Psoas muscle (tissue), 8 donors: ENCODE data around the gene SPON1. TPM values are rescaled to one million over a fixed set of nuclear protein-coding genes. Genes with fewer than 3 reads are reported as not detected.

Experiments
- ATAC-seq, 4 donors: fragments of 200-7000 bp; cut with Tn5 transposase; one replicate each; pipeline ENCODE4 v1.9.1; 2020; ENCODE audit warnings: moderate library complexity in 3 of 4, mild to moderate bottlenecking in 2 of 4
- DNase-seq, 2 donors: peaks; one replicate each; pipeline ENCODE4 v3.0.0-alpha.2; 2020
- H3K27ac ChIP-seq: fragments of 200-600 bp; one replicate; pipeline ENCODE4 v1.8.0; 2022
- H3K27me3 ChIP-seq, 3 donors: fragments of 200-600 bp in 1 of 3; one replicate each; pipeline versions ENCODE4 v1.6.1 to v1.8.0; 2013 to 2022; ENCODE audit warnings: low read length in 2 of 3, mild to moderate bottlenecking in 2 of 3, moderate library complexity in 1 of 3; ENCODE audit not compliant: insufficient read depth in 3 of 3
- H3K36me3 ChIP-seq, 2 donors: fragments of 200-600 bp in 1 of 2; one replicate each; pipeline versions ENCODE4 v1.6.1 to v1.8.0; 2013 to 2022; ENCODE audit warnings: low read depth in 1 of 2, mild to moderate bottlenecking in 1 of 2, moderate library complexity in 1 of 2; ENCODE audit not compliant: insufficient read depth in 1 of 2
- H3K4me1 ChIP-seq: fragments of 200-600 bp; one replicate; pipeline ENCODE4 v1.8.0; 2022
- H3K4me3 ChIP-seq: fragments of 200-600 bp; one replicate; pipeline ENCODE4 v1.8.0; 2022; ENCODE audit warnings: mild to moderate bottlenecking
- H3K9me3 ChIP-seq: fragments of 200-600 bp; one replicate; pipeline ENCODE4 v1.8.0; 2022
- CTCF ChIP-seq: fragments of 200-600 bp; IDR thresholded peaks from one replicate; pipeline ENCODE4 v1.8.0; 2022; ENCODE audit warnings: antibody characterized with exemption
- WGBS, 3 donors: extraction: QIAGEN DNeasy Blood & Tissue Kit; methylation state at CpG; one replicate each; pipeline versions ENCODE4 v1.1.6 to v1.1.7; 2013; 5-methylcytosine and 5-hydroxymethylcytosine counted together
- intact Hi-C, 2 donors: fragments of 100-400 bp; cut with DNase I; formaldehyde crosslinking; loops; one replicate each; pipeline versions ENCODE4 v1.11.0 to v1.14.2; 2022
- polyA plus RNA-seq, 3 donors: library from polyadenylated mRNA; stranded (reverse); fragments of 200-250 nt; gene quantifications; one replicate each; pipeline ENCODE4 v1.2.3, GENCODE V29; 2013
- total RNA-seq, 4 donors: library from RNA; stranded (reverse); fragmentation: NEBNext Ultra II Directional in 2 of 4; extraction: Animal tissue kit (Norgen Biotek cat#: 25700) in 2 of 4; gene quantifications; one replicate each; pipeline versions ENCODE4 v1.2.1 to v1.2.4, GENCODE V29; 2021 to 2023
- donor health status: healthy with polysubstance abuse.
- donor health status: DM: no; HTN: no; CAD: no; lungs with moderate emphysema.
- donor health status: Bipolar disorder and iron deficiency.
- donor health status: healthy.
- donor health status: DM: yes; HTN: yes; CAD: no.
- donor health status: DM: no; HTN: no; CAD: no.
- donor health status: DM: no; HTN: no; CAD: no.
- donor health status: DM: yes; HTN: yes; CAD: no.

SPON1 gene
- total and polyA plus RNA-seq, 7 donors: 0.24 to 1.6 (median 1.2) TPM

GRCh38 chr11:14058061-14058460 lies 95.5 kb downstream of the SPON1 start:
- ATAC-seq: no peak
- no peaks in the 10 kb centered on the region for H3K27me3 ChIP-seq
- no peak for DNase-seq
- H3K27ac ChIP-seq: no peak overlapping the region
- H3K36me3 ChIP-seq: no peaks in the 10 kb centered on the region
- WGBS, 3 donors: 68 to 82% (median 82%) methylated on average over 5 of the region's 5 CpGs
- intact Hi-C loops: no loop called here
- H3K9me3 ChIP-seq: no peaks in the 10 kb centered on the region
- no peaks in the 10 kb centered on the region for H3K4me1 ChIP-seq
- no peak overlapping the region for H3K4me3 ChIP-seq
- no peak for TF ChIP-seq CTCF

- intact Hi-C loops: no loop called here
- no peak for DNase-seq
- no peak overlapping the region for H3K4me3 ChIP-seq
- WGBS, 3 donors: 11 to 24% (median 16%) methylated on average over 1 of the region's 1 CpG
- no peaks in the 10 kb centered on the region for H3K36me3 ChIP-seq
- H3K27me3 ChIP-seq: no peaks in the 10 kb centered on the region
- H3K9me3 ChIP-seq: no peaks in the 10 kb centered on the region
- H3K27ac ChIP-seq: no peak overlapping the region
- H3K4me1 ChIP-seq: no peaks in the 10 kb centered on the region
- no peak for ATAC-seq
- TF ChIP-seq CTCF: no peak
These were observed 97.0 kb downstream of the SPON1 start for GRCh38 chr11:14059491-14059890.

- 91 to 93% (median 92%) methylated on average over 3 of the region's 3 CpGs for WGBS, 3 donors
- TF ChIP-seq CTCF: no peak
- intact Hi-C loops: no loop called here
- Histone ChIP-seq H3K36me3 (no peaks in the 10 kb centered on the region), H3K27me3 (no peaks in the 10 kb centered on the region), H3K4me3 (no peak overlapping the region), H3K4me1 (no peaks in the 10 kb centered on the region), H3K27ac (no peak overlapping the region), H3K9me3 (no peaks in the 10 kb centered on the region)
- DNase-seq: no peak
- ATAC-seq: no peak
These were observed 99.2 kb downstream of the SPON1 start for GRCh38 chr11:14061721-14062120.

GRCh38 chr11:14065141-14065540 lies 102.6 kb downstream of the SPON1 start:
- 42 to 55% (median 46%) methylated on average over 8 of the region's 8 CpGs for WGBS, 3 donors
- H3K36me3 ChIP-seq: no peaks in the 10 kb centered on the region
- TF ChIP-seq CTCF: no peak
- no peaks in the 10 kb centered on the region for H3K27me3 ChIP-seq
- H3K4me1 ChIP-seq: no peaks in the 10 kb centered on the region
- no peak overlapping the region for H3K27ac ChIP-seq
- no peaks in the 10 kb centered on the region for H3K9me3 ChIP-seq
- ATAC-seq (no peak), DNase-seq (no peak)
- no peak overlapping the region for H3K4me3 ChIP-seq
- intact Hi-C loops: no loop called here

DNA sequence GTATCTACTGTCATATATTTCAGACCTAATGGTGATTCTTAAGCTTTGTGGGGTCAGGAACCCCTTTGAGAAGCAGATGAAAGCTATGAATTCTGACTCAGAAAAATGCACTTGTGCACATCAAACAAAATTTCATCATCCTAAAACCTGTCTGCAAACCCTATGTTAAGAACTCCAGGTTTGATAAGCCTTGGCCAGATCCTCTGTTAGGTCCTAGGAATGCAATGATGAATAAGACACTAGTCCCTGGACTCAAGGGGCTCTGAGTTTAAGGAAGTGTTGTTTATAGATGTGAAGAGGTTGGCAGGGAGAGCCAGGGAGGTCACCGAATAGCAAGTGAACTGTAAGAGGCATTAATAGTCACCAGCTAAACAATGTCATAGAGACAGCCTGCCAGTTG lies 103.2 kb downstream of the SPON1 start:
- Histone ChIP-seq H3K4me3 (no peak overlapping the region), H3K27ac (no peak overlapping the region), H3K4me1 (no peaks in the 10 kb centered on the region), H3K36me3 (no peaks in the 10 kb centered on the region), H3K9me3 (no peaks in the 10 kb centered on the region), H3K27me3 (no peaks in the 10 kb centered on the region)
- intact Hi-C loops: no loop called here
- ATAC-seq (no peak), DNase-seq (no peak)
- TF ChIP-seq CTCF: no peak
- WGBS, 3 donors: 48 to 53% (median 50%) methylated on average over 1 of the region's 1 CpG
